PC-9 (cell line): ENCODE results near the gene SBF2. TPM values are rescaled to one million over a fixed set of nuclear protein-coding genes. Genes with fewer than 3 reads are reported as not detected.

ENCODE experiments used
- BruUV-seq: library from RNA; stranded (reverse); fragments of 400-500 nt; replicated peaks from 2 replicates; lab custom pipeline; 2021; lab: Mats Ljungman, UMichigan
- CTCF ChIA-PET: fragments of 300-600 bp; sonication (Branson Sonifier 250); formaldehyde crosslinking; loops from one replicate; lab custom pipeline; 2022; ENCODE audit warnings: antibody characterized with exemption; lab: Charles Lee
- POLR2A ChIA-PET: fragments of 300-600 bp; sonication (Branson Sonifier 250); formaldehyde crosslinking; loops from one replicate; lab custom pipeline; 2022; ENCODE audit warnings: antibody characterized with exemption; ENCODE audit not compliant: unreplicated experiment; lab: Charles Lee
- DNase-seq, 2 experiments: peaks; one replicate each; pipeline versions ENCODE4 v3.0.0 to v3.0.0-alpha.2; 2015 to 2022; ENCODE audit warnings: mixed read lengths in 1 of 2
- H2AFZ ChIP-seq: fragments of 200-600 bp; sonication (generic); 2 replicates; pipeline ENCODE4 v1.8.1; 2017; ENCODE audit warnings: antibody characterized with exemption
- H3F3A ChIP-seq: fragments of 200-600 bp; sonication (generic); 2 replicates; pipeline ENCODE4 v1.8.1; 2017; ENCODE audit warnings: antibody characterized with exemption, mild to moderate bottlenecking, low read depth; ENCODE audit not compliant: insufficient read depth
- H3K27ac ChIP-seq: fragments of 200-600 bp; sonication (generic); 2 replicates; pipeline ENCODE4 v1.6.1; 2016; ENCODE audit warnings: mixed run types
- H3K27me3 ChIP-seq: fragments of 200-600 bp; sonication (generic); 2 replicates; pipeline ENCODE4 v1.6.1; 2016; ENCODE audit warnings: low read depth, mixed run types; ENCODE audit not compliant: insufficient read depth
- H3K36me3 ChIP-seq: fragments of 200-600 bp; sonication (generic); 2 replicates; pipeline ENCODE4 v1.6.1; 2016; ENCODE audit warnings: low read depth, mixed run types
- H3K4me1 ChIP-seq: fragments of 200-600 bp; sonication (generic); replicated peaks from 2 replicates; pipeline ENCODE4 v1.6.1; 2016; ENCODE audit warnings: mixed run types; ENCODE audit not compliant: insufficient read depth
- H3K4me2 ChIP-seq: fragments of 200-600 bp; sonication (generic); 2 replicates; pipeline ENCODE4 v1.6.1; 2017; ENCODE audit warnings: mixed run types
- H3K4me3 ChIP-seq: fragments of 200-600 bp; sonication (generic); 2 replicates; pipeline ENCODE4 v1.6.1; 2016; ENCODE audit warnings: mixed run types
- H3K79me2 ChIP-seq: fragments of 200-600 bp; sonication (generic); 2 replicates; pipeline ENCODE4 v1.6.1; 2017; ENCODE audit warnings: low read depth, mixed run types
- H3K9me2 ChIP-seq: fragments of 200-600 bp; sonication (generic); 2 replicates; pipeline ENCODE4 v1.8.1; 2017; ENCODE audit warnings: mild to moderate bottlenecking; ENCODE audit not compliant: insufficient read depth
- H3K9me3 ChIP-seq: fragments of 200-600 bp; sonication (generic); 2 replicates; pipeline ENCODE4 v1.8.1; 2016; ENCODE audit warnings: low read depth; ENCODE audit not compliant: insufficient read depth
- H4K20me1 ChIP-seq: fragments of 200-600 bp; sonication (generic); 2 replicates; pipeline ENCODE4 v1.8.1; 2017; ENCODE audit not compliant: insufficient read depth
- CTCF ChIP-seq: fragments of 200-600 bp; sonication (generic); conservative IDR thresholded peaks from 2 replicates; pipeline ENCODE4 v1.6.1; 2017; ENCODE audit warnings: mixed run types, antibody characterized with exemption, mild to moderate bottlenecking, moderate library complexity
- EZH2 ChIP-seq: fragments of 200-600 bp; sonication (generic); IDR thresholded peaks from 2 replicates; pipeline ENCODE4 v1.8.0; 2017; ENCODE audit warnings: antibody characterized with exemption, low read depth
- intact Hi-C: fragments of 100-400 bp; cut with micrococcal nuclease; formaldehyde crosslinking; loops from one replicate; pipeline ENCODE4 v1.10.0; 2022; ENCODE audit not compliant: unreplicated experiment
- total RNA-seq: library from RNA; stranded (reverse); gene quantifications from 2 replicates; pipeline ENCODE4 v1.2.3, GENCODE V29; 2021

SBF2 gene
- total RNA-seq, 1 experiment from 2014 or later = 18.6 TPM

DNA sequence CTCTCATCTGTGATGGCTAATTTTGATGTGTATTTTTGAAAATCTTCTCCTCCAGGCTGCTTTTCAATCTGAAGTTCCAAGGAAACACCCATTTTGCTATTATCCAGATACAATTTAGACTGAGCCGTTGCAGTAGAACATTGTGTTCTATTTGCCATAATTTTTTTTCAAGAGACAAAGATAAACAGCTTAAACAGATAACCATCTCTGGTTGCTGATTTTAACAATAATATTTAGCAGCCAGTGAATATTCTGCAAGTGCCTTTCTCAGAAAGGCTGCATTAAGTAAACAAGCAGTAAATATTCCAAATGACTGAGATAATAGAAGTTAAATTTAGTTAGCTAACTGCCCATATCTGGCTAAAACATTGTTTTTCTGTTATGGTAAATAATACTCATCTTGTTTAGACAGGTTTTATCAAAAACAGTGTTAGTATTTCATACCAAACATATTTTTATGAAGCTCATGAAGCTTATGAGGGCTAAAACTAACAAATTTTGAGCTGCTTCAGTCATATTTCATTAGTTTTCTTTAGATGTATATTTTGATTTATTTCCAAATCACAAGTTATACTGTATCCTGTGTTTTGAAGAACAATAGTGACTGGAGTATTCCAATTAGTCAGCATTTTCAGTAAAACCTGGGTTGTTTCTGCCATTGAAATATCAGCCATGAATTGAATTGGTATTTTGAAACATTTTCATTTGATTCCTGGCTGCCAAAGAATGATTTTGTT, 206.7 kb downstream of the SBF2 start:
- H3F3A ChIP-seq = no peaks in the 10 kb centered on the region; the same call in 1 of the 2 replicates
- TF ChIP-seq CTCF (no peak), EZH2 (no peak)
- CTCF ChIA-PET = no interaction called here
- H3K27ac ChIP-seq = no peak overlapping the region
- no peak overlapping the region for H3K4me3 ChIP-seq
- H3K9me2 ChIP-seq = no peaks in the 10 kb centered on the region
- H4K20me1 ChIP-seq = no peaks in the 10 kb centered on the region
- H3K4me1 ChIP-seq = no peaks in the 10 kb centered on the region
- no peaks in the 10 kb centered on the region for H3K79me2 ChIP-seq
- BruUV-seq = no TSS peak
- no peak for DNase-seq
- intact Hi-C loops = no loop called here
- no peak overlapping the region for H3K4me2 ChIP-seq
- no peaks in the 10 kb centered on the region for H3K27me3 ChIP-seq
- POLR2A ChIA-PET = interaction anchor here (0.6 kb wide), 1 partner anchor 640 kb away, joined by 4 read pairs; no protein-coding TSS in a partner anchor
- H2AFZ ChIP-seq = no peak overlapping the region
- no peaks in the 10 kb centered on the region for H3K9me3 ChIP-seq
- no peaks in the 10 kb centered on the region for H3K36me3 ChIP-seq

DNA sequence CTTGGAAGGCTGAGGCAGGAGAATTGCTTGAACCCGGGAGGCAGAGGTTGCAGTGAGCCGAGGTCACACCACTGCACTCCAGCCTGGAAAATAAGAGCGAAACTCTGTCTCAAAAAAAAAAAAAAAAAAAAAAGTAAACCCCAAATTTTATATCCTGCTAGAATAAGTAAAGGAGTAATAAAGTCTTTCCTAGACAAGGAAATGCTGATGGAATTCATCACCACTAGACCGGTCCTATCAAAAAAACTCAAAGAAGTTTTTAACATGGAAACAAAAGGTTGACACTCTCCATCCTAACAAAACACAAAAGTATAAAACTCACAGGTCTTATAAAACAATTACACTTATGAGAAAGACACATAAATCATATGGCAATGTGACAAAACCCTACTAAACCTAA, 213.9 kb downstream of the SBF2 start:
- Histone ChIP-seq H3K36me3 (no peaks in the 10 kb centered on the region), H4K20me1 (no peaks in the 10 kb centered on the region), H2AFZ (no peak overlapping the region), H3K4me3 (no peak overlapping the region), H3K27me3 (no peaks in the 10 kb centered on the region), H3K79me2 (no peaks in the 10 kb centered on the region), H3K9me2 (no peaks in the 10 kb centered on the region), H3K9me3 (no peaks in the 10 kb centered on the region), H3K4me2 (no peak overlapping the region), H3F3A (no peaks in the 10 kb centered on the region), H3K27ac (no peak overlapping the region), H3K4me1 (no peaks in the 10 kb centered on the region)
- no peak for TF ChIP-seq EZH2
- TF ChIP-seq CTCF = no peak
- no peak for DNase-seq
- ChIA-PET CTCF (no interaction called here), POLR2A (no interaction called here)
- BruUV-seq = no TSS peak
- intact Hi-C loops = no loop called here

DNA sequence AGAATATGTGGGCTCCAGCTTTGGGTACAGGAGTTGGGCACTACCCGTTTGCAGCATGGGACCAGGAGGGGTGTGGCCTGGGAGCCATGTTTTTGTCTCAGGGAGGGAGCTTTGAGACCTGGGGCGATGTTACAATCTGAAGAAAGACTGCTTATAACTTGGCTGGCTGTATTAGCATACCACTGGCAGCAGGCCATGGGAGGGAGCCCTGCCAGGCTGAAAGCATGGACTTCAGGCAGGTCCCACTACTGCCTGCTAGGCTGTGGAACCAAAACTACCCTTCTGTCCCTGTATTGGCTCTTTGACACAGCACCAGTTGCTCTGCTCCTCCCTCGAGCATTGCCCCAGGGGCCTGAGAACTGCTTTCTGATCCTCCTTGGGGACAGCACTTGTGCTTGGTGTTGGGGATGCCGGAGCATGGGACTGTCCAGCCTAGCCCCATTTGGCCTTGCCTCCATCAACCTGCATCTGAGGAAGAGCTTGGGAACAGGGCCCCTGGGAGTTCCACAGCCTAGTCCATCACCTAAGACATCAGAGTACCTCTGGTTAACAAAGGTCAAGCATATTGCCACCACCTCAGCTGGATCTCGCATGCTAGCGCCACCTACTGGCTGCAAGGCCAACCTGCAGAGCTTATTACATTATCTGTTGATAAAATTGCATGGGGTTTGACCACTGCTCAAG, 217.4 kb downstream of the SBF2 start:
- no peak overlapping the region for H3K4me2 ChIP-seq
- BruUV-seq = no TSS peak
- no peak overlapping the region for H3K4me3 ChIP-seq
- intact Hi-C loops = no loop called here
- H3K79me2 ChIP-seq = no peaks in the 10 kb centered on the region
- peak in 1 of 2 experiments; percentile 12 for DNase-seq
- no peaks in the 10 kb centered on the region for H3F3A ChIP-seq
- no peaks in the 10 kb centered on the region for H3K36me3 ChIP-seq
- no peaks in the 10 kb centered on the region for H3K9me3 ChIP-seq
- no peak overlapping the region for H2AFZ ChIP-seq
- CTCF ChIA-PET = interaction anchor here (0.6 kb wide), 1 partner anchor 406 kb away, joined by 3 read pairs; no protein-coding TSS in a partner anchor
- H3K27ac ChIP-seq = no peak overlapping the region
- TF ChIP-seq CTCF (peak; percentile 77), EZH2 (no peak)
- POLR2A ChIA-PET = no interaction called here
- no peaks in the 10 kb centered on the region for H3K9me2 ChIP-seq
- no peaks in the 10 kb centered on the region for H4K20me1 ChIP-seq
- H3K4me1 ChIP-seq = no peaks in the 10 kb centered on the region
- no peaks in the 10 kb centered on the region for H3K27me3 ChIP-seq
